Activated CD8-positive, alpha-beta memory T cell treated with anti-CD3 and anti-CD28 coated beads, Interleukin-2, amount 50 U/mL, for 1 hour (primary cell): ENCODE results near the gene SLC2A6.

Source experiments
- DNase-seq: peaks from one replicate; pipeline ENCODE4 v3.0.0-alpha.2; 2020; ENCODE audit errors: extremely low read depth

Gene SLC2A6

GRCh38 chr9:133496861-133497842 is 18.3 kb upstream of the SLC2A6 start:
- DNase-seq: no peak

GRCh38 chr9:133495327-133496293 is 16.7 kb upstream of the SLC2A6 start:
- no peak for DNase-seq

DNA sequence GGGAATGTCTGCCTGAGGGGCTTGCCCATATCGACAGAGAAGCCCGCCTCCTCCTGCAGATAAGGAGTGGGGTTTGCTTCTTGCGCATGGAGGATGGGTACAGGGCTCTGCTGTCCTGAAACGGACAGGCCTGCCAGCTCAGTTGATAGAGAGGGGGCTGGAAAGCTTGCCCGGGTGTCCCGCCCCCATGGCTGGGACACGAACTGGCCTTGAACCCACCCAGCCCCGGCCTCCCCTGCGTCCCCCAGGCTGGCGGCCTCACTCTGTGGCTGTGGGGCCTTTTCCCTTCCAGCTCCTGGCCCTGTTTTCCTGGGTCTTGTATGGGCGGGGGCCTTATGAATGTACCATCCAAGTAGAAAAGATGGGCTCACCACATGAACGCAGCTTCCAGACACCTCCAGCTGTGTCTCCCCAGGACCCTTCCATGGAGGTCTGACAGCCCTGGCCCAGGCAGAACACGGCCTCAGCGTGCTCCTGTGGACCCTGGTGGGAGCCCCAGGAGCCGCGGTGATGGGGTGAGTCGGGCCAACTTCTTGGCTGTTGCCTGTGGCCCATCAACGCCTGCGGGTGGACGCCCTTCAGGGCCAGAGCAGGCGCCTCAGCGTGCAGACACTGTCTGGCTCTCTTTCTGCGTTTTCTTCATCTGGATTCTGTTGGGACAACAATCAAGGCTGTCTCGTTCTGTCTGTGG is 15.9 kb upstream of the SLC2A6 start:
- DNase-seq: no peak

GRCh38 chr9:133493845-133494540 is 15.1 kb upstream of the SLC2A6 start:
- DNase-seq: no peak

GRCh38 chr9:133493428-133493827 is 14.5 kb upstream of the SLC2A6 start:
- DNase-seq: no peak

DNA sequence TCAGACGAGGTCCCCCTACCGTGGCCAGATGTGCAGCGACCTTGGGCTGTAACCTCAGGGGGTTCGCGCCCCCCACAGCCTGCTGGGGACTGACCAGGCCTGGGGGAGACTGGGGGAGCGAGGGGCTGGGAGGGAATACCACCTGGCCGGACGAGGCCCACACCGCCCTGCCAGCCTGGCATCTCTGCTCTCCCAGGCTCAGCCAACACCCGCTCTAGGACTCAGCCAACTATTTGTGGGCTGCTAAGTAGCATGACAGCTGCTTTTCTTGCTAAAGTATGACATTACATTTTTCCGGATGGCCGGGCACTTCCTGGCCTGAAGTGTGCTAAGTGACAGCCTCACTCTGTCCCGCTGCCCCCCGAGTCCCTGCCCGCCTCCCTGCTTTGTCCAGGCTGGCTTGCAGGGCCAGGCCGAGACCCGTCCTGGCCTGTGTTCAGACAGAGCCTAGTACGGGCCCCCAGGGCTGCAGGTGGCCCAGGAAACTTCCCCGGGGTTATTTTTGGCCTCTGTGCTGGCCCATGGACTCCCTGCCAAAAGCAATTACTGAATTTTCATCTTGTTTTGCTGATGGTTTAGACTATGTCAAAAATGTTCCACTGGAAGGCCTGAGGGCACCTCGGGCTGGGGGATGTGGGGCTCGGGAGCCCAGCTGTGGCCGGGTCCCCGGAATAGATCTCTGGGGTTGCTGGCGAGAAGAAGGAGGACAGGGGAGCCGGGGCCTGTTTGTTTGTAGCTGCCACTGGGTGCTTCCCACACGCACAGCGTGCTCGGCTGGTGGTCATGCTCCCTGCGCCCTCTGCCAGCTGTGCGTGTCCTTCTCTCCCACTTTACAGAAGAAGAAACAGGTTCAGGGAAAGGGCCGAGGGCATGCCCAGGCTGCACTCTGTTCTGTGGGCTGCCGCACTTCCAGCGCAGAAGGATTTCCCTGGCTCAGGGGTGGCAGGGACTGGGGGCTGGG is 13.4 kb upstream of the SLC2A6 start:
- no peak for DNase-seq

GRCh38 chr9:133491656-133491925 is 12.7 kb upstream of the SLC2A6 start:
- no peak for DNase-seq

GRCh38 chr9:133490865-133491655 is 12.2 kb upstream of the SLC2A6 start:
- no peak for DNase-seq

DNA sequence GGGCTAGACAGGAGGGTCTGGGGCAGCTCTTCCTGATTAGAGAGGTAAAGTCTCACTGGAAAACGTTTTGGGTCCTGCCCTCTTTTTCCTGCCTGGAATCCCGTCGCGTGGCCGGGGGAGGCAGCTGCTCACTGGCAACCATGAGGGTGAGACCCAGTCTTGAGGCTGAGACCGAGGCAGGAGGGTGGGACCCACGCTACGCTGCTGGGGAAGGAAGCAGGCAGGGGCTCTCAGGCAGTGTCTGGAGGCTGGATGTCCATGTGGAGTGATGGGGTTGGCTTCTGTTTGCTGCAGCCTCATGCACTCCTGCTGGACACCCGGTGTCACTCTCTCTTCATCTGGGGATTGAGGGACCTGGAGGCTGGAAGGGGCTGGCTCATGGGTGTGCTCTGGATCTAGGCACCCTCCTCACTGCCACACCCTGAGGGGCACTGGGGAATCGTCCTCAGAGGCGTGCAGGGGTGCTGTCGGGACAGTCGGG is 11.3 kb upstream of the SLC2A6 start:
- no peak for DNase-seq

DNA sequence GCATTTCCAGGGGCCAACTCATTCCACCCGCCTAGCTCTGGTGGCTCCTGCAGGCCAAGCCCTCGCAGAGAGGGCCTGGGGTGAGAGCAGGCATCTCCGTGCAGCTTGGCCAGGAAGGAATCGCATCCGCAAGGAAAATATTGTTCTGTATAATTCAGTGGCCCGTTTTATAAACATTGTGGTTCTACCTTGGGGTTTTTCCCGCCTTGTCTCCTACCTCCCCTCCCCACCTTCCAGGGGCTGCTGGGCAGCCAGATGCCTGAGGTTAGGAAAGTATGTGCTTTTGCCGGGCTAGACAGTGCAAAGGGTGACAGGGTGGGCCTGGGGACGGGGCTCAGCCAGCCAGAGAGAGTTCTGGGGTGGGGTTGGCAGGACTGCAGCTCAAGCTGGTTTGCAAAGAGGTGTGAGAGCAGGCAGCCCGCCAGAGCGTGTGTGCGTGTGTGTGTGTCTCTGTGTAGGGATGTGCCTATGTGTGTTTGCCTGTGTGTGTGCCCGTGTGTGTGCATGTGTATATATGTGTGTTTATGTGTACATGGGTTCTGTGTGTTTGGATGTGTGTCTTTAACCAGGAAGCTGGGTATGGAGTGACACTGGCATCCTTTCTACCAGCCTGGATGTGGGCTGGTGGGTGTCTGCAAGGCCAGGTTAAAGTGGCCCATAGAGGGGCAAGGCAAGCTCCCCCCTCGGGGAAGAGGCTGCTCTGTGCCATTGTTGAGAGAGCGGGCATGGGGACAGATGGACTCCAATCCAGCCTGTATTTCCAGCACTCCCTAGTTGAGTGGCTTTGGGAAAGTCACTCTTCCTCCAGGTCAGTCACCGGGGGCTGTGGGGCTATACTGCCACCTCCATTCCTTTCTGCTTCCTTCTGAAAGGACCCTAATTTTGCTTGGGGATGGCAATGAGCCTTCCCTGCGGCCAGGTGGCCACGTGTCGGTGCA is 10.6 kb upstream of the SLC2A6 start:
- DNase-seq: no peak

GRCh38 chr9:133488686-133489252 is 9.9 kb upstream of the SLC2A6 start:
- no peak for DNase-seq

GRCh38 chr9:133487331-133487725 is 8.4 kb upstream of the SLC2A6 start:
- DNase-seq: no peak

DNA sequence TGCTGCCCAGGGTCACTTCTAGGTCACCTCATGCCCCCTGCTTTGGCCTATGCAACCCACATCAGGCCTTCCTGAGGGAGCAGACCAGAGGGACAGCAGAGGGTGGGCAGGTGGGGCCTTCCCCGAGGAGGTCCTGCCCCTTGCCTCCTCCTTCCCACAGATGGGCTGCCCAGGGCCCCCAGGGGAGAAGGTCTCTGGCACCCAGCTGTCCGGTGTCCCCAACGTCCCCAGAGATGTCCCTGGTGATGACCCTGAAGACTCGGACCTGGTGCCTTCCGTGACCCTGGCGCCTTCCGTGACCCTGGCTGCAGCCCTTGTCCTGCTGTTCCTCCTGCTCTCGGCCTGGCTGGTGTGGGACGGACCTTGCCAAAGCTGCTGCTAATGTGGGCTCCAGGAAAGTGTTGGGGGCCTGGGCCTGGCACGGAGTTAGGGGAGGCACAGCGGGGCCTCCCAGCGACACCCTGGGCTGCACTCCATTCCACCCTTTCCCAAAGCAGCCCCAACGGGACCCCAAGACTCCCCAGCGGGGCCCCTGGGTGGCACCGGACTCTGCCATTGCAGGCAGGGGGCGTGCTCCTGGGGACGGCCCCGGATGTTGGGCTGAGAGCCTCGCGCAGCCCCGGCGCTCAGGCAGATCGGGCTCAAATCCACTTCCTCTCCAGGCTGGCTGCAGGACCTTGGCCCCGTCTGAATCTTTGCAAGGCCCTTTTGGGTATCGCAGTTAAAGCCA is 6.8 kb upstream of the SLC2A6 start:
- DNase-seq: no peak

- DNase-seq: no peak
Observed at GRCh38 chr9:133484671-133485437, 6.0 kb upstream of the SLC2A6 start.

DNA sequence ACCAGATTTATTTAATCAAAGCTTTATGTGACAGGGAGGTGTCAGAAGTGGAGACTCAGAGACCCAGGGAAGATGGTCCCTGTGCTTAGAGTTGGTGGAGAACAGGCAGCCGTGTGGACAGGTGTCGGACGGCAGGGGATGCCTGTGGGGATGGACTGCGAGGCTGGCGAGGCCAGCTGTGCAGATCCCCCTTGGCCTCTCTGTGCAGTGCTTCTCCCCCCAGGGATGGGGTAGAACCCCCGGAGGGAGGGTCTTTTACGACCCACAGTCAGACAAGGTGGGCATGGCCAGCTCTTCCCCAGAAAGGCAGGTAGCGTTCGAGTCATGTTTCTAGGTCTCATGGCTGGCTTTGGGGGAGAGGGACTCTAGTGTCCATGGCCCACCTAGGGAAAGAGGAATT is 4.7 kb upstream of the SLC2A6 start:
- DNase-seq: no peak
